Smooth muscle cell (in vitro differentiated cells): ENCODE results near the gene ZNF341. TPM values are rescaled to one million over a fixed set of nuclear protein-coding genes. Genes with fewer than 3 reads are reported as not detected.

ENCODE experiments used
- DNase-seq: peaks from one replicate; lab custom pipeline; 2025; ENCODE audit not compliant: unreplicated experiment; lab: John Stamatoyannopoulos, UW
- H2AFZ ChIP-seq: fragments of 200-600 bp; sonication (generic); 2 replicates; pipeline ENCODE4 v1.6.0; 2016; ENCODE audit warnings: antibody characterized with exemption, low read depth, mild to moderate bottlenecking
- H3F3A ChIP-seq: fragments of 200-600 bp; sonication (generic); 2 replicates; pipeline ENCODE4 v1.6.0; 2017; ENCODE audit warnings: antibody characterized with exemption, low read depth
- H3K27ac ChIP-seq: fragments of 200-600 bp; sonication (generic); 2 replicates; pipeline ENCODE4 v1.5.1; 2016; ENCODE audit warnings: low read depth, mild to moderate bottlenecking
- H3K27me3 ChIP-seq: fragments of 200-600 bp; sonication (generic); 2 replicates; pipeline ENCODE4 v1.6.1; 2016; ENCODE audit warnings: low read depth, mild to moderate bottlenecking
- H3K36me3 ChIP-seq: fragments of 200-600 bp; sonication (generic); 2 replicates; pipeline ENCODE4 v1.5.1; 2016; ENCODE audit warnings: low read depth
- H3K4me1 ChIP-seq: fragments of 200-600 bp; sonication (generic); 2 replicates; pipeline ENCODE4 v1.5.1; 2016; ENCODE audit warnings: low read depth
- H3K4me2 ChIP-seq: fragments of 200-600 bp; sonication (generic); 2 replicates; pipeline ENCODE4 v1.6.0; 2016; ENCODE audit warnings: mild to moderate bottlenecking
- H3K4me3 ChIP-seq: fragments of 200-600 bp; sonication (generic); 2 replicates; pipeline ENCODE4 v1.5.1; 2016; ENCODE audit warnings: mild to moderate bottlenecking
- H3K79me2 ChIP-seq: fragments of 200-600 bp; sonication (generic); 2 replicates; pipeline ENCODE4 v1.6.0; 2016; ENCODE audit warnings: low read depth, mild to moderate bottlenecking
- H3K9ac ChIP-seq: fragments of 200-600 bp; sonication (generic); 2 replicates; pipeline ENCODE4 v1.6.0; 2016; ENCODE audit warnings: low read depth
- H3K9me3 ChIP-seq: fragments of 200-600 bp; sonication (generic); replicated peaks from 2 replicates; pipeline ENCODE4 v1.5.1; 2016; ENCODE audit warnings: low read depth
- H4K20me1 ChIP-seq: fragments of 200-600 bp; sonication (generic); 2 replicates; pipeline ENCODE4 v1.6.0; 2016; ENCODE audit warnings: low read depth
- WGBS: methylation state at CpG from one replicate; pipeline ENCODE4 v1.1.7; 2016; ENCODE audit warnings: low lambda C conversion rate; 5-methylcytosine and 5-hydroxymethylcytosine counted together
- polyA plus RNA-seq: library from polyadenylated mRNA; unstranded; fragments of >200 nt; fragmentation: Nextera tagmentation; extraction: Ambion mirVana; gene quantifications from 2 replicates; pipeline ENCODE4 v1.2.1, GENCODE V29; 2016
- total RNA-seq: library from RNA; depleted of rRNA; stranded (reverse); fragments of >200 nt; gene quantifications from 2 replicates; pipeline ENCODE4 v1.2.3, GENCODE V29; 2014
- TF ChIP-seq, protein P1 (sequence below): fragments of 200-600 bp; sonication (generic); IDR thresholded peaks from 2 replicates; pipeline ENCODE4 v1.5.1; 2017; ENCODE audit warnings: borderline replicate concordance, mild to moderate bottlenecking, antibody characterized with exemption; ENCODE audit not compliant: insufficient read depth, poor library complexity, severe bottlenecking

The ZNF341 gene
- total and polyA plus RNA-seq, 2 experiments from 2014 or later = 1.2 to 2.0 TPM

DNA sequence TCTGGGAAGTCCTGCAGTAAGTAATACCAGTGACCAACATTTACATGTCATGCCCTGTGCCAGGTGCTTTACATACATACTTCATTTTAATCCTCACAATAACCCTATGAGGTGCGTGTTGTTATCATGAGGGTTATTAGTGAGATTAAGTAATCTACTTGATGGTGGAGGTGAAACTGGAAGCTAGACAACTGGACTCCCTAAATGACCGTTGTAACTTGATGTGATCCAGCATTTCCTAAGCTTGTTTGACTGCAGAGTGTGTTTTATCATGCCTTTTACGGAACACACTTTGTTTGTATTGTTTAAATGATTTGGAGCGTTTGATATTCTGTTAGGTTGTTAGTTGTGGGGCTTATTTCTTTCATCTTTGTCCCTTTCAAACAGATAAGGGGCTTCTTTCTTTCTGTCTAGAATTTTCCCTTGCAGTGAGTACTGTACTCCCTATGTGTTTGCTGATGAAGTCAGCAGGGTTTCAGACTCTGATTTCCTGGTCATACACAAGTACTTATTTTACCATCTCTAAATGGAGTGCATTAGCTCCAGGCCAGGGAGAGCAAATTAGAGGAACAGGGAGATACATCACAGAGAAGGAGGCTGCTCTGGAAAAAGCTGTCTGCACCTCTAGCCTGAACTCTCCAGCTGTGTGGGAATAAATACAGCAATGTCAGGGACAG lies 109.1 kb downstream of the ZNF341 start:
- peaks cover 4% of the 10 kb centered on the region for H3K4me1 ChIP-seq
- no peak overlapping the region for H3K4me2 ChIP-seq
- H3K27me3 ChIP-seq = no peaks in the 10 kb centered on the region
- DNase-seq = no peak
- no peak overlapping the region for H3K9ac ChIP-seq
- H4K20me1 ChIP-seq = peaks cover 100% of the 10 kb centered on the region
- H3F3A ChIP-seq = no peaks in the 10 kb centered on the region
- no peaks in the 10 kb centered on the region for H3K36me3 ChIP-seq
- 63% methylated on average over 4 of the region's 4 CpGs for WGBS
- TF ChIP-seq, protein P1, sequence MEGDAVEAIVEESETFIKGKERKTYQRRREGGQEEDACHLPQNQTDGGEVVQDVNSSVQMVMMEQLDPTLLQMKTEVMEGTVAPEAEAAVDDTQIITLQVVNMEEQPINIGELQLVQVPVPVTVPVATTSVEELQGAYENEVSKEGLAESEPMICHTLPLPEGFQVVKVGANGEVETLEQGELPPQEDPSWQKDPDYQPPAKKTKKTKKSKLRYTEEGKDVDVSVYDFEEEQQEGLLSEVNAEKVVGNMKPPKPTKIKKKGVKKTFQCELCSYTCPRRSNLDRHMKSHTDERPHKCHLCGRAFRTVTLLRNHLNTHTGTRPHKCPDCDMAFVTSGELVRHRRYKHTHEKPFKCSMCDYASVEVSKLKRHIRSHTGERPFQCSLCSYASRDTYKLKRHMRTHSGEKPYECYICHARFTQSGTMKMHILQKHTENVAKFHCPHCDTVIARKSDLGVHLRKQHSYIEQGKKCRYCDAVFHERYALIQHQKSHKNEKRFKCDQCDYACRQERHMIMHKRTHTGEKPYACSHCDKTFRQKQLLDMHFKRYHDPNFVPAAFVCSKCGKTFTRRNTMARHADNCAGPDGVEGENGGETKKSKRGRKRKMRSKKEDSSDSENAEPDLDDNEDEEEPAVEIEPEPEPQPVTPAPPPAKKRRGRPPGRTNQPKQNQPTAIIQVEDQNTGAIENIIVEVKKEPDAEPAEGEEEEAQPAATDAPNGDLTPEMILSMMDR = no peak
- no peaks in the 10 kb centered on the region for H3K9me3 ChIP-seq
- no peak overlapping the region for H3K4me3 ChIP-seq
- peaks cover 99% of the 10 kb centered on the region for H3K79me2 ChIP-seq
- H3K27ac ChIP-seq = no peak overlapping the region
- H2AFZ ChIP-seq = no peak overlapping the region

DNA sequence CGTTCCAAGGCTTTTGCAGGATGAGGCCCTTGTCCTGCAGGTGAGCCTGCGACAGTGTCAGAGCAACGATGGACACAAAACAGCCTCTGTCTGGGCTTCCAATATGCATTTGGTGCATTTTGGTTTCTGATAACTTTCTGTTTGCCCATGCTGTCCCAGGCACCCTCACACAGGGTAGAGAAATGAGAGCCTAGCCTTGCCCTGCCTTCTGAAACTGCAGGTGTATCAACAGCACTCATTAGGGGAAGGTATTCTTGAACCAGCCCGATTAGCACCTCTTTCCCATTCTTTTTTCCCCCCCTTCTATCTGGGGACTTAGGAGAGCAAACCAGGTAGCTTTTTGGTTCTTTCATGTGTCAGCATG lies 109.6 kb downstream of the ZNF341 start:
- DNase-seq = no peak
- Histone ChIP-seq H4K20me1 (peaks cover 100% of the 10 kb centered on the region), H3K27me3 (no peaks in the 10 kb centered on the region), H2AFZ (no peak overlapping the region), H3K4me1 (peaks cover 4% of the 10 kb centered on the region), H3K36me3 (no peaks in the 10 kb centered on the region), H3K9ac (no peak overlapping the region), H3K4me3 (no peak overlapping the region), H3K4me2 (no peak overlapping the region), H3K9me3 (no peaks in the 10 kb centered on the region), H3F3A (no peaks in the 10 kb centered on the region), H3K27ac (no peak overlapping the region), H3K79me2 (peaks cover 99% of the 10 kb centered on the region)
- WGBS = 78% methylated on average over 4 of the region's 4 CpGs
- TF ChIP-seq, protein P1 = no peak

Other genes with a start within 250 kb of the ZNF341 start
- gene CBFA2T2, start 241.9 kb upstream of the ZNF341 start, total RNA-seq = 40.3 and 41.6 TPM in 2 replicates
- 18.2 and 25.1 TPM in 2 replicates for gene CBFA2T2, start 241.9 kb upstream of the ZNF341 start, polyA plus RNA-seq
- 0.09 and 1.1 TPM in 2 replicates for gene C20orf144, start 69.7 kb upstream of the ZNF341 start, total RNA-seq
- 0.57 and 0.73 TPM in 2 replicates for gene C20orf144, start 69.7 kb upstream of the ZNF341 start, polyA plus RNA-seq
- gene ACTL10, start 65.1 kb upstream of the ZNF341 start, total RNA-seq = 0.04 and 1.8 TPM in 2 replicates
- 0.49 and 1.1 TPM in 2 replicates for gene ACTL10, start 65.1 kb upstream of the ZNF341 start, polyA plus RNA-seq
- gene NECAB3, start 57.6 kb upstream of the ZNF341 start, total RNA-seq = 20.3 and 37.6 TPM in 2 replicates
- gene NECAB3, start 57.6 kb upstream of the ZNF341 start, polyA plus RNA-seq = 24.9 and 25.8 TPM in 2 replicates
- gene E2F1, start 45.6 kb upstream of the ZNF341 start, total RNA-seq = 5.0 and 6.1 TPM in 2 replicates
- 17.5 and 19.4 TPM in 2 replicates for gene E2F1, start 45.6 kb upstream of the ZNF341 start, polyA plus RNA-seq
- gene PXMP4, start 11.7 kb upstream of the ZNF341 start, total RNA-seq = 2.3 and 2.6 TPM in 2 replicates
- 8.1 and 9.4 TPM in 2 replicates for gene PXMP4, start 11.7 kb upstream of the ZNF341 start, polyA plus RNA-seq
- gene CHMP4B, start 79.4 kb downstream of the ZNF341 start, total RNA-seq = 49.4 and 52.7 TPM in 2 replicates
- 6.2 and 7.1 TPM in 2 replicates for gene CHMP4B, start 79.4 kb downstream of the ZNF341 start, polyA plus RNA-seq